ENCODE data around the gene PRKCE. TPM values are rescaled to one million over a fixed set of nuclear protein-coding genes. Genes with fewer than 3 reads are reported as not detected.
A peak's percentile ranks its signal among the peaks of the same experiment; 100 is the strongest.

The PRKCE gene
- total RNA-seq, 1 experiment from 2014 or later, result 17.7 TPM

GRCh38 chr2:45725731-45726130 is 74.3 kb downstream of the PRKCE start:
- no peak for DNase-seq (ENCODE audit: low spot score)

GRCh38 chr2:45726188-45726587 is 74.7 kb downstream of the PRKCE start:
- no peak for DNase-seq (ENCODE audit: low spot score)

GRCh38 chr2:45728458-45728942 is 77.0 kb downstream of the PRKCE start:
- no peak for DNase-seq (ENCODE audit: low spot score)

GRCh38 chr2:45729753-45730512 is 78.5 kb downstream of the PRKCE start:
- no peak for DNase-seq (ENCODE audit: low spot score)

- DNase-seq (ENCODE audit: low spot score), result peak; percentile 30
These were observed 79.7 kb downstream of the PRKCE start for GRCh38 chr2:45731141-45731540.

GRCh38 chr2:45732436-45732835 is 81.0 kb downstream of the PRKCE start:
- DNase-seq (ENCODE audit: low spot score), result no peak

- no peak for DNase-seq (ENCODE audit: low spot score)
These were observed 81.5 kb downstream of the PRKCE start for GRCh38 chr2:45732946-45733345.

- DNase-seq (ENCODE audit: low spot score), result no peak
These were observed 82.9 kb downstream of the PRKCE start for GRCh38 chr2:45734336-45734735.

GRCh38 chr2:45734952-45735351 is 83.5 kb downstream of the PRKCE start:
- DNase-seq (ENCODE audit: low spot score), result no peak

- no peak for DNase-seq (ENCODE audit: low spot score)
These were observed 85.6 kb downstream of the PRKCE start for GRCh38 chr2:45736757-45737704.

GRCh38 chr2:45739796-45740485 is 88.5 kb downstream of the PRKCE start:
- DNase-seq (ENCODE audit: low spot score), result no peak

GRCh38 chr2:45741161-45741850 is 89.8 kb downstream of the PRKCE start:
- DNase-seq (ENCODE audit: low spot score), result no peak

GRCh38 chr2:45743531-45744396 is 92.3 kb downstream of the PRKCE start:
- DNase-seq (ENCODE audit: low spot score), result no peak

- DNase-seq (ENCODE audit: low spot score), result no peak
These were observed 93.8 kb downstream of the PRKCE start for GRCh38 chr2:45745231-45745630.

GRCh38 chr2:45746888-45747287 is 95.4 kb downstream of the PRKCE start:
- DNase-seq (ENCODE audit: low spot score), result no peak

GRCh38 chr2:45747363-45747762 is 95.9 kb downstream of the PRKCE start:
- no peak for DNase-seq (ENCODE audit: low spot score)

- DNase-seq (ENCODE audit: low spot score), result no peak
These were observed 96.8 kb downstream of the PRKCE start for GRCh38 chr2:45748239-45748638.

- DNase-seq (ENCODE audit: low spot score), result no peak
These were observed 98.5 kb downstream of the PRKCE start for GRCh38 chr2:45750001-45750400.

GRCh38 chr2:45750484-45750883 is 99.0 kb downstream of the PRKCE start:
- DNase-seq (ENCODE audit: low spot score), result no peak

GRCh38 chr2:45753381-45753780 is 101.9 kb downstream of the PRKCE start:
- DNase-seq (ENCODE audit: low spot score), result no peak
